ENCODE data around the gene RBBP9.
A peak's percentile ranks its signal among the peaks of the same experiment; 100 is the strongest.
"Not testable (repeated sequence)": the region's sequence is repeated elsewhere in the genome, so short reads cannot be mapped to it uniquely, and the experiment has no call there.

RBBP9 gene

GRCh38 chr20:18504479-18505060 is 7.5 kb upstream of the RBBP9 start:
- FAIRE-seq, result no peak

GRCh38 chr20:18501672-18502071 is 4.6 kb upstream of the RBBP9 start:
- not testable (repeated sequence) for FAIRE-seq

GRCh38 chr20:18497603-18498002 is 578 bp upstream of the RBBP9 start:
- no peak for FAIRE-seq

GRCh38 chr20:18496042-18496441 is 983 bp downstream of the RBBP9 start:
- no peak for FAIRE-seq

GRCh38 chr20:18488301-18488700 is 8.7 kb downstream of the RBBP9 start:
- FAIRE-seq, result no peak

GRCh38 chr20:18481596-18481995 is 15.4 kb downstream of the RBBP9 start:
- FAIRE-seq, result no peak

- FAIRE-seq, result no peak
Observed at GRCh38 chr20:18477821-18478220, 19.2 kb downstream of the RBBP9 start.

GRCh38 chr20:18477218-18477617 is 19.8 kb downstream of the RBBP9 start:
- FAIRE-seq, result no peak

GRCh38 chr20:18466894-18467730 is 29.9 kb downstream of the RBBP9 start, which contains the start of the genes DZANK1 and POLR3F:
DZANK1 (minus strand) TSS chr20:18467030; CDS start chr20:18465358, 1,672 bp downstream.
POLR3F (plus strand) TSS chr20:18467390; CDS start chr20:18467507, 117 bp downstream.
- peak; percentile 84 for FAIRE-seq

- no peak for FAIRE-seq
Observed at GRCh38 chr20:18466574-18466893, 30.5 kb downstream of the RBBP9 start.

- no peak for FAIRE-seq
Observed at GRCh38 chr20:18465536-18466200, 31.4 kb downstream of the RBBP9 start.

- no peak for FAIRE-seq
Observed at GRCh38 chr20:18456600-18456999, 40.4 kb downstream of the RBBP9 start.

GRCh38 chr20:18443886-18444285 is 53.1 kb downstream of the RBBP9 start:
- no peak for FAIRE-seq

GRCh38 chr20:18440403-18440802 is 56.6 kb downstream of the RBBP9 start:
- no peak for FAIRE-seq

GRCh38 chr20:18436847-18437246 is 60.2 kb downstream of the RBBP9 start:
- no peak for FAIRE-seq

Data from TTC549 (cell line).